Neuronal stem cell (in vitro differentiated cells): ENCODE results near the gene TMEM35B. TPM values are rescaled to one million over a fixed set of nuclear protein-coding genes. Genes with fewer than 3 reads are reported as not detected.

ENCODE experiments used
- DNase-seq: peaks from one replicate; pipeline ENCODE4 v3.0.0-alpha.2; 2013; ENCODE audit warnings: low spot score
- H2AFZ ChIP-seq: one replicate; pipeline ENCODE4 v1.6.1; 2013; ENCODE audit warnings: mild to moderate bottlenecking, low read length, inconsistent platforms
- H2AK5ac ChIP-seq: 2 replicates; pipeline ENCODE4 v1.6.1; 2013; ENCODE audit warnings: low read depth, mild to moderate bottlenecking, inconsistent platforms, low read length, moderate library complexity, mixed read lengths
- H2BK120ac ChIP-seq: 2 replicates; pipeline ENCODE4 v1.6.1; 2013; ENCODE audit warnings: low read depth, mild to moderate bottlenecking, inconsistent platforms, low read length, moderate library complexity, mixed read lengths
- H2BK12ac ChIP-seq: one replicate; pipeline ENCODE4 v1.6.1; 2013; ENCODE audit warnings: low read length, inconsistent platforms
- H2BK15ac ChIP-seq: 2 replicates; pipeline ENCODE4 v1.6.1; 2013; ENCODE audit warnings: mild to moderate bottlenecking, low read length, inconsistent platforms, mixed read lengths
- H2BK5ac ChIP-seq: one replicate; pipeline ENCODE4 v1.6.1; 2013; ENCODE audit warnings: inconsistent platforms, mild to moderate bottlenecking, low read length, moderate library complexity
- H3K14ac ChIP-seq: one replicate; pipeline ENCODE4 v1.6.1; 2013; ENCODE audit warnings: low read length, inconsistent platforms
- H3K18ac ChIP-seq: 2 replicates; pipeline ENCODE4 v1.6.1; 2013; ENCODE audit warnings: low read length, inconsistent platforms
- H3K23ac ChIP-seq: 2 replicates; pipeline ENCODE4 v1.6.1; 2013; ENCODE audit warnings: low read depth, mild to moderate bottlenecking, mixed read lengths, low read length, inconsistent platforms; ENCODE audit not compliant: poor library complexity
- H3K27ac ChIP-seq: replicated peaks from 3 replicates; pipeline ENCODE4 v1.5.1; 2013; ENCODE audit warnings: low read length, inconsistent platforms
- H3K27me3 ChIP-seq, 3 experiments: 2 replicates each; pipeline ENCODE4 v1.6.1; 2013; ENCODE audit warnings: low read length in 3 of 3, mild to moderate bottlenecking in 2 of 3, inconsistent platforms in 1 of 3, low read depth in 1 of 3, mixed read lengths in 1 of 3, moderate library complexity in 1 of 3; ENCODE audit not compliant: control insufficient read depth in 3 of 3, insufficient read depth in 3 of 3
- H3K36me3 ChIP-seq, 2 donors: replicated peaks in 1 of 2; 2 replicates each; pipeline ENCODE4 v1.6.1; 2013; ENCODE audit warnings: low read length in 2 of 2; ENCODE audit not compliant: control insufficient read depth in 2 of 2, insufficient read depth in 2 of 2
- H3K4ac ChIP-seq: 2 replicates; pipeline ENCODE4 v1.6.1; 2013; ENCODE audit warnings: inconsistent platforms, mild to moderate bottlenecking, low read length, moderate library complexity
- H3K4me1 ChIP-seq, 2 donors: 1 replicate in 1 of 2; 2 replicates in 1 of 2; pipeline ENCODE4 v1.6.1; 2013; ENCODE audit warnings: low read length in 2 of 2, low read depth in 1 of 2; ENCODE audit not compliant: control insufficient read depth in 2 of 2, insufficient read depth in 1 of 2
- H3K4me2 ChIP-seq: one replicate; pipeline ENCODE4 v1.6.1; 2013; ENCODE audit warnings: mild to moderate bottlenecking, low read length, inconsistent platforms; ENCODE audit not compliant: insufficient read depth, poor library complexity, severe bottlenecking
- H3K4me3 ChIP-seq, 2 donors: 2 replicates each; pipeline ENCODE4 v1.5.1; 2013; ENCODE audit warnings: low read length in 2 of 2, mild to moderate bottlenecking in 2 of 2, inconsistent platforms in 1 of 2, moderate library complexity in 1 of 2
- H3K79me1 ChIP-seq: one replicate; pipeline ENCODE4 v1.6.1; 2013; ENCODE audit warnings: low read depth, mild to moderate bottlenecking, inconsistent platforms, low read length, moderate library complexity
- H3K9ac ChIP-seq: one replicate; pipeline ENCODE4 v1.6.1; 2013; ENCODE audit warnings: mild to moderate bottlenecking, low read depth, low read length, inconsistent platforms; ENCODE audit not compliant: poor library complexity
- H3K9me3 ChIP-seq, 2 donors: replicated peaks in 1 of 2; 2 replicates each; pipeline versions ENCODE3 to v1.6.1; 2013; ENCODE audit warnings: low read length in 2 of 2, mild to moderate bottlenecking in 2 of 2, inconsistent platforms in 1 of 2, low read depth in 1 of 2, mixed read lengths in 1 of 2, moderate library complexity in 1 of 2; ENCODE audit not compliant: control insufficient read depth in 2 of 2, insufficient read depth in 1 of 2
- H4K8ac ChIP-seq: one replicate; pipeline ENCODE4 v1.6.1; 2013; ENCODE audit warnings: low read depth, mild to moderate bottlenecking, inconsistent platforms, low read length, moderate library complexity
- H4K91ac ChIP-seq: one replicate; pipeline ENCODE4 v1.6.1; 2013; ENCODE audit warnings: low read length, low read depth, mild to moderate bottlenecking, inconsistent platforms; ENCODE audit not compliant: poor library complexity
- WGBS, 2 donors: extraction: QIAGEN DNeasy Blood & Tissue Kit; methylation state at CpG; one replicate each; pipeline ENCODE4 v1.1.7; 2013; ENCODE audit warnings: missing lambda C conversion rate in 2 of 2, mixed read lengths in 1 of 2; ENCODE audit not compliant: insufficient read length in 2 of 2, insufficient replicate concordance in 1 of 2; ENCODE audit errors: extremely low coverage in 2 of 2; 5-methylcytosine and 5-hydroxymethylcytosine counted together
- polyA plus RNA-seq, 2 experiments: library from polyadenylated mRNA; stranded (reverse); fragments of 200-250 nt; gene quantifications; one replicate each; pipeline ENCODE4 v1.2.3, GENCODE V29; 2013

TMEM35B gene
- 18.0 TPM for polyA plus RNA-seq (2013, experiment 1 of 2)
- 17.5 TPM for polyA plus RNA-seq (2013, experiment 2 of 2)

DNA sequence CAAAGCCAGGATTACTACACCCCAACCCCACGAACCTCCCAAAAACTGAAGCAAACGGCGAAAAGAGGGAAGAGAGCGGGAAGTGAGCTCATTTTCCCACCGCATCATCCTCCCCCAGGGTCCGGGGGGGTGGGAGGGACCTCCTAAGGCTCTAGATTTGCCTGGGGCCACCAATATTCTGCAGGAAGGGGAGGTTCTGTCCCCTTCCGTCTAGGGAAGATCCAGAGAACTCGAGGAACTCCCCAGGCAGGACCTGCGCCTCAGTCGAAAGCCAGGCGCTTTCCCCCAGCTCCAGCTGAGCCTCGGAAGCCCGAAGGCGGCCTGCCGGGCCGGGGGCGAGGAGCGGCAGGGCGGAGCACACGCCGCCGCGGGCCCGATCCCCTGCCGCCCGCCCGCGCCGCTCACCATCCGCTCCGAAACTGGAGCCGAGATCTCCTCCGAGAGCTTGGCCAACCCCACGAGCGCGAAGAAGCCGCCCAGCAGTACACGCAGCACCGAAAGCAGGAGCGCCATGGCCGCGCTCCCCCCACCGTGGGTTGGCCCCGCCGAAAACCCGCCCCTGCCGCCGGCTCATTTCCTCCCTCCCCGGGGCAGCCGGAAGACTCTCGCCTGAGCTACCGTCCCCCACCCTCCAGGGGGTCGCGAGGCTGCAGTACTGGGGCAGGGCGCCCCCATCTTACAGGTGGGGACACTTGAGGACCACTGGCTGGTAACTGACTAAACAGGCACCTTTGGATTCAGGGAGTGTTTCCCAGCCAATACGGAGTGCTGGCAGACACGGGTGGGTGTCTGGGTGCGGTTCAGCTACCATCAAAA is at the start of gene TMEM35B:
TSS of gene TMEM35B (minus strand) at position 555 of the 816 bp plus-strand sequence. CDS start at position 513, 42 bp downstream.
- Histone ChIP-seq H4K8ac (peak within 1 kb of the TSS; percentile 74), H3K23ac (peak within 1 kb of the TSS; percentile 52), H3K4me3 (peak within 1 kb of the TSS; percentile 61 to 87), H2AK5ac (peak within 1 kb of the TSS; percentile 34), H3K9ac (peak within 1 kb of the TSS; percentile 90), H4K91ac (no peak within 1 kb of the TSS), H3K4me2 (peak within 1 kb of the TSS; percentile 76), H3K36me3 (peaks cover 0 to 28% of the 10 kb centered on the region in 2 donors), H2BK5ac (peak within 1 kb of the TSS; percentile 60), H2BK12ac (no peak within 1 kb of the TSS), H3K27me3 (no peaks in the 10 kb centered on the region), H3K14ac (no peak within 1 kb of the TSS), H3K79me1 (no peaks in the 10 kb centered on the region), H3K18ac (peak within 1 kb of the TSS; percentile 97), H3K4ac (no peak within 1 kb of the TSS), H2BK120ac (no peak within 1 kb of the TSS), H3K4me1 (peaks cover 2 to 9% of the 10 kb centered on the region in 2 donors), H2BK15ac (peak within 1 kb of the TSS; percentile 68), H2AFZ (peak within 1 kb of the TSS; percentile 98), H3K27ac (no peak within 1 kb of the TSS), H3K9me3 (no peaks in the 10 kb centered on the region)
- no CpG with 5 or more reads among the region's 58 CpGs for WGBS, 2 donors
- DNase-seq: peak; percentile 27

DNA sequence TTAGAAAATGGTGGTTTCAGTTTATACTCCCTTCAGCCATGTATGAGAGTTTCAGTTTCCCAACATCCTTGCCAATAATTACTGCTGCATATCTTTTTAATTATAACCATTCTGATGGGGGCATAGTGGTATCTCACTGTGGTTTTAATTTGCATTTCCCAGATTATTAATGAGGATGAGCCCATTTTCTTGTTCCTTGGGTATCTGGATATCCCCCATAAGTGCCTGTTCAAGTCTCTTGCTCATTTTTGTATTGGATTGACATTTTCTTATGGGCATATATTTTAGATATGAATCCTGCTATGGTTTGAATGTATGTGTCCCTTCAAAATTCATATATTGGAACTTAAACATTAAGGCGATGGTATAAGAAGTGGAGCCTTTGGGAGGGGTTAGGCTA is 48.2 kb upstream of the TMEM35B start:
- peaks cover 4 to 14% of the 10 kb centered on the region in 2 donors for H3K9me3 ChIP-seq
- no peak overlapping the region for H3K27ac ChIP-seq
- no peak overlapping the region for H3K4ac ChIP-seq
- DNase-seq: no peak
- no peaks in the 10 kb centered on the region for H3K27me3 ChIP-seq
- no peak overlapping the region for H3K18ac ChIP-seq
- no peak overlapping the region for H4K8ac ChIP-seq
- no CpG with 5 or more reads among the region's 1 CpG for WGBS, 2 donors
- H2BK12ac ChIP-seq: no peak overlapping the region
- no peak overlapping the region for H2BK5ac ChIP-seq
- no peak overlapping the region for H2BK15ac ChIP-seq
- no peak overlapping the region for H4K91ac ChIP-seq
- peaks cover 0 to 10% of the 10 kb centered on the region in 2 donors for H3K36me3 ChIP-seq
- H3K4me2 ChIP-seq: no peak overlapping the region
- H3K14ac ChIP-seq: no peak overlapping the region
- H3K23ac ChIP-seq: no peak overlapping the region
- H2BK120ac ChIP-seq: no peak overlapping the region
- no peak overlapping the region for H3K4me3 ChIP-seq
- H2AFZ ChIP-seq: no peak overlapping the region
- no peak overlapping the region for H2AK5ac ChIP-seq
- H3K9ac ChIP-seq: no peak overlapping the region
- H3K79me1 ChIP-seq: no peaks in the 10 kb centered on the region
- H3K4me1 ChIP-seq: no peaks in the 10 kb centered on the region

GRCh38 chr1:35032384-35032739 is 47.2 kb upstream of the TMEM35B start:
- H3K27ac ChIP-seq: no peak overlapping the region

GRCh38 chr1:35030756-35031446 is 45.8 kb upstream of the TMEM35B start:
- Histone ChIP-seq H3K9ac (no peak overlapping the region), H3K79me1 (no peaks in the 10 kb centered on the region), H3K14ac (no peak overlapping the region), H2BK12ac (no peak overlapping the region), H2BK15ac (no peak overlapping the region), H2AK5ac (no peak overlapping the region), H3K36me3 (peaks cover 0 to 28% of the 10 kb centered on the region in 2 donors), H2AFZ (peak overlapping the region; percentile 92), H4K8ac (no peak overlapping the region), H2BK120ac (no peak overlapping the region), H2BK5ac (no peak overlapping the region), H3K4me3 (peak overlapping the region; percentile 73 to 99), H4K91ac (no peak overlapping the region), H3K27ac (peak overlapping the region; percentile 99), H3K4me1 (no peaks in the 10 kb centered on the region), H3K27me3 (no peaks in the 10 kb centered on the region), H3K18ac (peak overlapping the region; percentile 29), H3K4me2 (peak overlapping the region; percentile 78), H3K4ac (no peak overlapping the region), H3K9me3 (peaks cover 4 to 14% of the 10 kb centered on the region in 2 donors), H3K23ac (no peak overlapping the region)
- DNase-seq: no peak
- no CpG with 5 or more reads among the region's 17 CpGs for WGBS, 2 donors

More at GRCh38 chr1:35032384-35032739, 47.2 kb upstream of the TMEM35B start:
- H4K8ac ChIP-seq: no peak overlapping the region
- no peak overlapping the region for H2AK5ac ChIP-seq
- peaks cover 4 to 14% of the 10 kb centered on the region in 2 donors for H3K9me3 ChIP-seq
- no peak overlapping the region for H3K23ac ChIP-seq
- H3K36me3 ChIP-seq: peaks cover 0 to 17% of the 10 kb centered on the region in 2 donors
- H2BK5ac ChIP-seq: no peak overlapping the region
- H2AFZ ChIP-seq: peak overlapping the region; percentile 50
- H3K18ac ChIP-seq: no peak overlapping the region
- no peak overlapping the region for H2BK12ac ChIP-seq
- no peak overlapping the region for H3K9ac ChIP-seq
- H3K4me2 ChIP-seq: no peak overlapping the region
- no peak overlapping the region for H3K14ac ChIP-seq
- H2BK15ac ChIP-seq: no peak overlapping the region
- H3K27me3 ChIP-seq: no peaks in the 10 kb centered on the region
- H3K4me1 ChIP-seq: no peaks in the 10 kb centered on the region
- peak overlapping the region in 1 of 2 donors; percentile 73 for H3K4me3 ChIP-seq
- no peak overlapping the region for H4K91ac ChIP-seq
- WGBS, 2 donors: no CpG with 5 or more reads among the region's 1 CpG
- no peak overlapping the region for H2BK120ac ChIP-seq
- no peak overlapping the region for H3K4ac ChIP-seq
- no peak for DNase-seq
- no peaks in the 10 kb centered on the region for H3K79me1 ChIP-seq
